ENCODE measurements around the gene POMT2.

Gene POMT2

DNA sequence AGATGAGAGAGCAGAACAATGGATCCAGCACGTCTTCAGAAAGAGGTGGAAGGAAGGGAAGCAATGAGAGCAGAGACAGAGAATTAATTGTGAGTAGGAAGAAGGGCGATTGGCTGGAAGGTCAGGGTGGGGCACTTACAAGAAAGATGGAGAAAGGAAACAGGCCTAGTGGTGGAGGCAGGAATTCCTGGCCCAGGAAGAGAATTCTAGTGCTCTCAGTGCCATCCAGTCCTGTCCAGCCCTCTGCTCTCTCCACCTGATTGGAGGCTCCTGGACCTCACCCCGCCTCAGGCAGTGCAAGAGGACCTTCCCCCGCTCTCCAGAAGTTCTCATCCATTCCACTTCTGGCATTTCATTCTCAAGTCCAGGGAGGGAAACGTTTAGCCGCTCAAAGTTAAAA lies 92.6 kb downstream of the POMT2 start:
- no peak for DNase-seq

DNA sequence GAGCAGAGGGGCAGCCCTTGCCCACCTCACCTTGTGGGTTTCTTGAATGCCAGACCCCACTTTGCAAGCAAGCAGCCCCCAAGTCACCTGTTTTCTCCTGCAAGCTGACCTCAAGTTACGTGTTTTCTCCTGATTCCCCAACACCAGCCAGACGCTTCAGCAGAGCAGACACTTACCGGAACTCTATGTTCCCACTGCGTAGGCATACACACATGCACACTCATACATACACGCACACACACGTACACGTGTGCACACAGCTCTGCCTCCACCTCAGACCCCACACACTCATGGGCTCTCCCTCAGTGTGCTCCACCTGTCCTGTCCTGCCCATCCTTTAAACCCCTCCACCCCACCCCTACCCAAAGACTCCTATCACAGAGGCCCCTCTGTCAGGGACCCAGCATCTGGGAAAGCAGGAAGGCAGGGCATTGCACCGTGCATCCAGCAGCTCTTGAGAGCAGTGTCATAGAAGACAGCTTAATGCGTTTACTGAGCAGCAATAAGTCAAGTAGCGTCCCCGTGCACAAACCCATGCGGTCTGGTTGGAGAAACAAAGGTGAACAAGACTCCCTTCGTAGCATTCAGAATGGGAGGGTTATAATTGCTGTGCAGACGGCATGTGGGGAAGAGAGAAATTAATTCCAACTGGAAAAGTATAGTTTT lies 94.7 kb downstream of the POMT2 start:
- no peak for DNase-seq

DNA sequence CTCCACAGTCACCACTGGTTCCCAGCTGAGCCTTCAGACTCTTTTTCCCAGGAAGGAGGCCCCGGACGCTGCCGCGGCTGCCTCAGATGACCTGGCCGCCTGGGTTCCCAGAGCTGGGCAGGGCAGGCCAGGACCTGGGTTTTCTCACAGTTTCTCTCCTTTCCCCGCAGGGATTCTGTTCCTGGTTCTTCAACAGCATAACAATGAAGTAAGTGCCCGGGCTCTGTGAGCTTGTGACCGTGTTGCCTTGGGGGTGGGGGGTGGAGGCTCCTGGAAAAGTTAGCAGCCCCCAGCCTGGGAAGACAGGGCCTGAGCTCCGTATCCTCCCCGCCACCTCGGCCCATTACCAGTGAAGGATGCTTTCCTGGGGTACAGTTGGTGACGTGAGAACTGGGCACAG lies 95.4 kb downstream of the POMT2 start:
- DNase-seq: no peak

All from activated gamma-delta T cell treated with Interleukin-2 at 50 U/mL for 16 hours (primary cell).